Natural killer cell (primary cell): ENCODE results near the gene OTOS. TPM values are rescaled to one million over a fixed set of nuclear protein-coding genes. Genes with fewer than 3 reads are reported as not detected.

Experiments used
- ATAC-seq, 3 donors: fragments of 150-1000 bp in 2 of 3; fragments of 200-7000 bp in 1 of 3; cut with Tn5 transposase; 1 replicate in 1 of 3; 2 replicates in 2 of 3; pipeline ENCODE4 v1.10.0; 2021; ENCODE audit warnings: mild to moderate bottlenecking in 2 of 3, moderate library complexity in 2 of 3
- DNase-seq, 2 donors: peaks; one replicate each; pipeline versions ENCODE4 v3.0.0 to v3.0.0-alpha.2; 2013 to 2021; ENCODE audit warnings: mixed read lengths in 1 of 2
- H3K27ac ChIP-seq: one replicate; pipeline ENCODE4 v1.5.1; 2013; ENCODE audit warnings: mild to moderate bottlenecking, low read length
- H3K27me3 ChIP-seq: one replicate; pipeline ENCODE4 v1.6.1; 2013; ENCODE audit warnings: low read length; ENCODE audit not compliant: control insufficient read depth, insufficient read depth
- H3K36me3 ChIP-seq: one replicate; pipeline ENCODE4 v1.6.1; 2013; ENCODE audit warnings: low read length; ENCODE audit not compliant: control insufficient read depth, insufficient read depth
- H3K4me1 ChIP-seq: one replicate; pipeline ENCODE4 v1.6.1; 2013; ENCODE audit warnings: low read length; ENCODE audit not compliant: control insufficient read depth, insufficient read depth
- H3K4me3 ChIP-seq: one replicate; pipeline ENCODE4 v1.5.1; 2013; ENCODE audit warnings: low read length
- H3K9me3 ChIP-seq: one replicate; pipeline ENCODE4 v1.6.1; 2013; ENCODE audit warnings: low read length; ENCODE audit not compliant: control insufficient read depth, insufficient read depth
- H3K27ac Mint-ChIP-seq, 2 donors: one replicate each; pipeline ENCODE4 v1.8.0; 2022; ENCODE audit warnings: mild to moderate bottlenecking in 2 of 2, mixed read lengths in 2 of 2, moderate library complexity in 1 of 2
- H3K27me3 Mint-ChIP-seq, 2 donors: one replicate each; pipeline ENCODE4 v1.8.0; 2022; ENCODE audit warnings: low read depth in 2 of 2, mixed read lengths in 2 of 2
- H3K36me3 Mint-ChIP-seq: one replicate; pipeline ENCODE4 v1.8.0; 2022; ENCODE audit warnings: mixed read lengths
- H3K4me1 Mint-ChIP-seq, 2 donors: one replicate each; pipeline ENCODE4 v1.8.0; 2022; ENCODE audit warnings: mixed read lengths in 2 of 2
- H3K4me3 Mint-ChIP-seq: one replicate; pipeline ENCODE4 v1.8.0; 2022; ENCODE audit warnings: mild to moderate bottlenecking, moderate library complexity, mixed read lengths
- H3K9me3 Mint-ChIP-seq, 2 donors: one replicate each; pipeline ENCODE4 v1.8.0; 2022; ENCODE audit warnings: mixed read lengths in 2 of 2
- WGBS: methylation state at CpG from one replicate; pipeline ENCODE4 v1.1.7; 2013; ENCODE audit warnings: missing lambda C conversion rate; ENCODE audit not compliant: insufficient coverage; 5-methylcytosine and 5-hydroxymethylcytosine counted together
- intact Hi-C: fragments of 100-400 bp; cut with micrococcal nuclease; formaldehyde crosslinking; loops from one replicate; pipeline ENCODE4 v1.14.2; 2022
- total RNA-seq, 4 donors: library from RNA; stranded (reverse); fragments of 120-200 nt in 1 of 4; gene quantifications; one replicate each; pipeline versions ENCODE4 v1.2.3 to v1.2.4, GENCODE V29; 2013 to 2022
- TF ChIP-seq, protein P1 (sequence below): fragments of 200-600 bp; IDR thresholded peaks from one replicate; pipeline ENCODE4 v1.8.0; 2022; ENCODE audit warnings: antibody characterized with exemption

The OTOS gene
- total RNA-seq, 3 donors from 2014 or later (not counting 1 experiment from before 2014, with no cell fraction given) = not detected

GRCh38 chr2:240167588-240167880 is 27.1 kb upstream of the OTOS start:
- Mint-ChIP-seq H3K36me3 (no peaks in the 10 kb centered on the region), H3K27me3 (peaks cover 4 to 8% of the 10 kb centered on the region in 2 donors), H3K9me3 (no peaks in the 10 kb centered on the region), H3K4me1 (no peaks in the 10 kb centered on the region), H3K27ac (no peak overlapping the region), H3K4me3 (no peak overlapping the region)
- Histone ChIP-seq H3K27ac (no peak overlapping the region), H3K9me3 (no peaks in the 10 kb centered on the region), H3K4me3 (no peak overlapping the region), H3K36me3 (no peaks in the 10 kb centered on the region), H3K4me1 (no peaks in the 10 kb centered on the region), H3K27me3 (no peaks in the 10 kb centered on the region)
- DNase-seq (no peak), ATAC-seq (no peak)
- TF ChIP-seq, protein P1, sequence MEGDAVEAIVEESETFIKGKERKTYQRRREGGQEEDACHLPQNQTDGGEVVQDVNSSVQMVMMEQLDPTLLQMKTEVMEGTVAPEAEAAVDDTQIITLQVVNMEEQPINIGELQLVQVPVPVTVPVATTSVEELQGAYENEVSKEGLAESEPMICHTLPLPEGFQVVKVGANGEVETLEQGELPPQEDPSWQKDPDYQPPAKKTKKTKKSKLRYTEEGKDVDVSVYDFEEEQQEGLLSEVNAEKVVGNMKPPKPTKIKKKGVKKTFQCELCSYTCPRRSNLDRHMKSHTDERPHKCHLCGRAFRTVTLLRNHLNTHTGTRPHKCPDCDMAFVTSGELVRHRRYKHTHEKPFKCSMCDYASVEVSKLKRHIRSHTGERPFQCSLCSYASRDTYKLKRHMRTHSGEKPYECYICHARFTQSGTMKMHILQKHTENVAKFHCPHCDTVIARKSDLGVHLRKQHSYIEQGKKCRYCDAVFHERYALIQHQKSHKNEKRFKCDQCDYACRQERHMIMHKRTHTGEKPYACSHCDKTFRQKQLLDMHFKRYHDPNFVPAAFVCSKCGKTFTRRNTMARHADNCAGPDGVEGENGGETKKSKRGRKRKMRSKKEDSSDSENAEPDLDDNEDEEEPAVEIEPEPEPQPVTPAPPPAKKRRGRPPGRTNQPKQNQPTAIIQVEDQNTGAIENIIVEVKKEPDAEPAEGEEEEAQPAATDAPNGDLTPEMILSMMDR = no peak
- 83% methylated on average over 9 of the region's 9 CpGs for WGBS
- intact Hi-C loops = no loop called here

DNA sequence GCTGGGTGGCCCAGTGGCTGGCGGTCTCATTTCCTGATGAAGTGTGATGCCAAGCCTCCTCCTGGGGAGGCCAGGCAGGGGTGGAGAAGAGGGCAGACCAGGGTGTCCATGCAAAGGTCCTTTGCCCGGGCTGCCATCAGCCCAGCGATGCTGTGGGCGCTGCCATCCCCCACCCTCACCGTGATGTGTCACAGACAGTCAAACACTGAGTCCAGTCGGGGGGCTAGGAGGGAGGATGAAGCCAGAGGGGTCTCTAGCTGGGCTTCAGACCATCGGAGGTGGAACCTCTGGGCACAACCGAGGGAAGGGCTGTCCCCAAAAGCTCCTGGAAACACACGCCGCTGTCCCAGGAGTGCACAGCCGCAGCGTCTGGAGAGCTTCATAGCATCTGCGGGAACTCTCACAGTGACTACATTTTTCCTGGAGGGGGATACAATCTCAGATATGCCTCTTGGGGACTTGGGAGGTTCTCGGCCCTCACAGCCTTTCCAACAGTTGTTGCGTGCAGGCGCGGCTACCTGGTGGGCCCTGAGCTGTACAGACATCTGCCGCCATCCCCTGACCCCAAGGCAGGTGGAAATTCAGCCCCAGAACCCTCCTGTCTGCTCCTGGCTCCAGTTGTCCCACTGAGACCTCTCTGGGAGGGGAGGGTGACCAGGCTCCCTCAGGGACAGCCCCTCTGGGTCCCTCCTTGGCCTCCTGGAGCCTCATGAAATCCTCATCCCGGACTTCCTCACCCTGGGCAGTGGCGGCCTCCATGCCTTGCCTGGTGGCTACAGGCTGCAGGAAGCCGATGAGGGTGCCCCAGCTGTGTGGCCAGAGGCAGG is 26.5 kb upstream of the OTOS start:
- H3K4me3 ChIP-seq = no peak overlapping the region
- Mint-ChIP-seq H3K4me3 (no peak overlapping the region), H3K9me3 (no peaks in the 10 kb centered on the region), H3K36me3 (no peaks in the 10 kb centered on the region), H3K27ac (no peak overlapping the region), H3K4me1 (no peaks in the 10 kb centered on the region), H3K27me3 (peaks cover 4 to 8% of the 10 kb centered on the region in 2 donors)
- ATAC-seq (no peak), DNase-seq (no peak)
- TF ChIP-seq, protein P1 = no peak
- intact Hi-C loops = no loop called here
- no peaks in the 10 kb centered on the region for H3K4me1 ChIP-seq
- no peaks in the 10 kb centered on the region for H3K27me3 ChIP-seq
- H3K36me3 ChIP-seq = no peaks in the 10 kb centered on the region
- no peaks in the 10 kb centered on the region for H3K9me3 ChIP-seq
- 88% methylated on average over 21 of the region's 21 CpGs for WGBS
- H3K27ac ChIP-seq = no peak overlapping the region

- no peaks in the 10 kb centered on the region for H3K27me3 ChIP-seq
- no peaks in the 10 kb centered on the region for H3K4me1 ChIP-seq
- H3K9me3 ChIP-seq = no peaks in the 10 kb centered on the region
- intact Hi-C loops = no loop called here
- Mint-ChIP-seq H3K4me3 (no peak overlapping the region), H3K36me3 (no peaks in the 10 kb centered on the region), H3K9me3 (no peaks in the 10 kb centered on the region), H3K27me3 (peaks cover 3 to 4% of the 10 kb centered on the region in 2 donors), H3K4me1 (no peaks in the 10 kb centered on the region), H3K27ac (no peak overlapping the region)
- DNase-seq = no peak
- 89% methylated on average over 5 of the region's 5 CpGs for WGBS
- H3K4me3 ChIP-seq = no peak overlapping the region
- no peak overlapping the region for H3K27ac ChIP-seq
- no peak for ATAC-seq
- TF ChIP-seq, protein P1 = no peak
- H3K36me3 ChIP-seq = no peaks in the 10 kb centered on the region
These were observed 25.7 kb upstream of the OTOS start for GRCh38 chr2:240166191-240166590.

GRCh38 chr2:240165661-240166060 is 25.2 kb upstream of the OTOS start:
- Histone ChIP-seq H3K27ac (no peak overlapping the region), H3K4me3 (no peak overlapping the region), H3K36me3 (no peaks in the 10 kb centered on the region), H3K4me1 (no peaks in the 10 kb centered on the region), H3K9me3 (no peaks in the 10 kb centered on the region), H3K27me3 (no peaks in the 10 kb centered on the region)
- Mint-ChIP-seq H3K27me3 (peaks cover 0 to 4% of the 10 kb centered on the region in 2 donors), H3K4me3 (no peak overlapping the region), H3K27ac (no peak overlapping the region), H3K36me3 (no peaks in the 10 kb centered on the region), H3K4me1 (no peaks in the 10 kb centered on the region), H3K9me3 (no peaks in the 10 kb centered on the region)
- intact Hi-C loops = no loop called here
- 61% methylated on average over 3 of the region's 4 CpGs for WGBS
- ATAC-seq (no peak), DNase-seq (no peak)
- TF ChIP-seq, protein P1 = no peak
